Hypothalamus (tissue), 51 donors: ENCODE results near the gene TDRD7.
"Not testable (repeated sequence)": the region's sequence is repeated elsewhere in the genome, so short reads cannot be mapped to it uniquely, and the experiment has no call there.

Experiments
- DNase-seq, 51 donors: peaks; one replicate each; lab custom pipeline; 2025; lab: John Stamatoyannopoulos, UW

Gene TDRD7

DNA sequence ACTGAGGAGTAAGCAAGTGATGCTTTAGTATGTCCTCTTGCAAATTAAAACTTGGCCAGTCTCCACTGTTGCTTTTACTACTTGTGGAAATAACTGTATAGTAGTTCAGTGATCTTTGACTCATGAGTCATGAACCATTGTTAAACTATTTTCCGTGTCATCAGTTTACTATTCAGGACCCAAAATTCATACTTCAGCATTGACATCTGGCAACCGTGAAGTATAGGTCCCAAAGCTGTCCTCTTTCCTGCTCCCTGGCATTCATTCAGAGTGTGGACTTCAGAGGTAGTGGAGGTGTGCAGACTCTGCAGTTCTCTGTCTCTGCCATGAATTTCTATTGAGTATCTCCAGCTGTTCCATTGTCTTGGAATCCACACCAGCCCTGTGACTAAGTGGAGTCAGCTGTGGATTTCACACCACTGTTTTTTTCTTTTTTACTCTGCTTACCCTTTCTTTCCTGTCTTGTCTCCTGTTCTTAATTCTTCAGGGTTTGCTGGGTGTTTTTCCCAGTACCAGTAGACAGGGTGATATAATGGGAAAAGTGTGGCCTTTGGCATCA, 7.5 kb downstream of the TDRD7 start:
- no peak for DNase-seq

DNA sequence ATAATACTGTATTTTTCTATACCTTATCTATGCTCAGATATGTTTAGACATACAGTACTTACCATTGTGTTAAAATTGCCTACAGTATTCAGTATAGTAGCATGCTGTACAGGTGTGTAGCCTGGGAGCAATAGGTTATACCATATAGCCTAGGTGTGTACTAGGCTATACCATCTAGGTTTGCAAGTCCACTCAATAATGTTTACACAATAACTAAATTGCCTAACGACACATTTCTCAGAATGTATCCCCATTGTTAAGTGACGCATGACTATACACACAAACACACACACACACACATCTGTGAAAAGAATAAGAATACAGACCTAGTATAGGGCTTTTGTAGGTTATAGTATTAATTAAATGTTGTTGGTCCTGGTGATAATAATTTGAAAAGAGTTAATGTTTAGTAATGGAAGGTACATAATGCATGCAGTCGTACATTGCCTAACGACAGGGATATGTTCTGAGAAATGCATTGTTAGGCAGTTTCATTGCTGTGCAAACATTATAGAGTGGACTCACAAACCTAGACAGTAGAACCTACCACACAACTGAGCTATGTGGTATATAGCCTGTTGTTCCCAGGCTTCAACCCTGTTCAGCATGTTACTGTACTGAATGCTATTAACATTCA, 13.6 kb downstream of the TDRD7 start:
- no peak for DNase-seq

DNA sequence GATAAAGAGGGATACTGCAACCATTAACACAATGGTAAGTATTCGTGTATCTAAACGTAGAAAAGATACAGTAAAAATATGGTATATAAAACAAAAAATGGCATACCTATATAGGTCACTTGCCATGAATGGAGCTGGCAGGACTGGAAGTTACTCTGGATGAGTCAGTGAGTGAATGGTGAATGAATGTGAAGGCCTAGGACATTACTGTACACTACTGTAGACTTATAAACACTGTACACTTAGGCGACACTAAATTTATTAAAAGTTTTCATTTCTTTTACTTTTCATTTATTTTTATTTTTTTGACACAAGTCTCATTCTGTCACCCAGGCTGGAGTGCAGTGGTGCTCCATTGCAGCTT, 14.1 kb downstream of the TDRD7 start:
- no peak for DNase-seq

DNA sequence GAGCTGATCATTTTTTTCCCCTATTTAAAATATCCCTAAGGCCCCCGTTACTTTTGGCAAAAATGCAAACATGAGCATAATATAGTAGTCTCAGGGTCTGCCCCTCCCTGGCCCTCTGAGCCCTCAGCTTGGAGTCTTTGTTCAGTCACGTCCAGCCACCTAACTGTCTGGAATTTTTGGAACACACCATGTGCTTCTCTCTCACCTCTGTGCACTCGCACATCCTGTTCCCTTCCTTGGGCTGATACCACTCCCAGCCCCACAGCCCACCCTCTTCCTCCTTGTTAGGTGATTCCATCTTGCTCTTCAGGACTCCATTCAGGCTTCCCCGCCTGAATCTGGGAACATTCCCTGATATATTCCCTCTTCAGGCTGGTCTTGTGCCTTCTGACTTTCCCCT, 16.0 kb downstream of the TDRD7 start:
- DNase-seq: no peak

DNA sequence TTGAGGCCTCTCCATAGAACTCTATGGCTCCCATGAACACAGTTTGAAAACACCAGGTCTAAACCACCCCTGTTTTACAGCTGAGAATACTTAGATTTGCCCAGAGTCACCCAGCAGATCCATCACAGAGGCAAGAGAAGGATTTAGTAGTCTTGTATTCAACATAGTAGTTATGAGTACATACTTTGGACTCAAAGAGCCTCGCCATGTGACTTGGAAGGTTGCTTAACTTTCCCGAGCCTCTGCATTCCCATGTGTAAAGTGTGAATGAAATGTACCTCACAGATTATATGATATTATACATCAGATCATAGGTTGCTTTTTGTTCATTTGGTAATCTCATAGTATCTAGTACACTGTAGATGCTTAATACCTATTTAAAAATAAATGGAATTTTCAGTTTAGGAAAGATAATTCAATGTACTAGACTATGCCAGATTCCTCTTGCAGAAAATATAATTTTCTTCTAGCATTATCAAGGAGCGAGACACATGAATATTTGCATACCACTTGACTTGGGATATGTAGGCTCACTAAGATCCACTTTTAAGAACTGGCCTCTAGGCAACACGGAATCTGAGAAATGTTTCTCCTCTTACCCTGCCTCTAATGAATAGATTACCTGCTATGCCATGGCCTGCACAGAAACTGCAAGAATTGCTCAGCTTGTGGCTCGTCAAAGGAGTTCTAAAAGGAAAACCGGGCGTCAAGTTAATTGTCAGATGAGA, 18.6 kb downstream of the TDRD7 start:
- no peak for DNase-seq

DNA sequence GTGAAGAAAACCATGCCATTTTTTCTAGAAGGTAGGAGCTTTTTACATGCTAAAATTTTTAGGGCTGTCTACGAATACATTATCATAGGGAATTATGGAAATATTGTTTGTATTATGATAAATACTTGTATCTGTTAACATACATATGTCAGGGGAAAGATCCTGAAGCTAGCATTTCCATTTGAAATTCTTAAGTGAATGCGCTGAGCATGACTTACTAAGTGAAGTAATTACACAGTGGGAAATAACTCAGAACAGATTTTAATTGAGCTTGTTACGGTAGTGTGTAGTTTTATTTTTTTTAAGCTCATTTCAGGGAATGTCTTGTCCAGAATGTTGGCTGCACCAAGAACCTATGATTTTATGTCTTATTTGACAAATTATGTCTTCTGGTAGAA, 19.1 kb downstream of the TDRD7 start:
- DNase-seq: no peak

DNA sequence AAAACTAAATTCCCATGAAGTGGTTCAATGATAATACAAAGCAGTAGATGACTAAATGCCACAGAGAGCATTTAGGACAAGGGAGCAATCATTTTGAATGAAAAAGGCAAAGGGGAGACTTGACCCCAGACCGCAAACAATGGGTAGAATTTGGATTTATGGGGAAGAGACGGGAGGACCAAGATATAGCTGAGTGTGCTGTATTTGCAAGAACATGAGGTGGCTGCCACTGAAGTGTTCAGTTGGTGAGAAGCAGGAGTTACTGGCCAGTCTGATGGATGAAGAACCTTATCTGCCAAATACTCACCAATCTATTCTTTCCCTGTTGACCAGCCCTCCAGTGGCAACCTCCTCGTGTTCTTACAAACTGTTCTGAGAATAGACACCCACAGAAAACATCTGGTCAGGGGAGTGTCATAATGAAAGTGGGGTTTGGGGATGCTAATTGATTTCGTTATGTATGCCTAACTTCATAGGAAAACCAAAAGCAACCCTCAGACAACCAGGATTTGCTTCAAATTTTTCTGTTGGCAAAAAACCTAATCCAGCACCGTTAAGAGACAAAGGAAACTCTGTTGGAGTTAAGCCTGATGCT, 19.8 kb downstream of the TDRD7 start:
- DNase-seq: no peak

DNA sequence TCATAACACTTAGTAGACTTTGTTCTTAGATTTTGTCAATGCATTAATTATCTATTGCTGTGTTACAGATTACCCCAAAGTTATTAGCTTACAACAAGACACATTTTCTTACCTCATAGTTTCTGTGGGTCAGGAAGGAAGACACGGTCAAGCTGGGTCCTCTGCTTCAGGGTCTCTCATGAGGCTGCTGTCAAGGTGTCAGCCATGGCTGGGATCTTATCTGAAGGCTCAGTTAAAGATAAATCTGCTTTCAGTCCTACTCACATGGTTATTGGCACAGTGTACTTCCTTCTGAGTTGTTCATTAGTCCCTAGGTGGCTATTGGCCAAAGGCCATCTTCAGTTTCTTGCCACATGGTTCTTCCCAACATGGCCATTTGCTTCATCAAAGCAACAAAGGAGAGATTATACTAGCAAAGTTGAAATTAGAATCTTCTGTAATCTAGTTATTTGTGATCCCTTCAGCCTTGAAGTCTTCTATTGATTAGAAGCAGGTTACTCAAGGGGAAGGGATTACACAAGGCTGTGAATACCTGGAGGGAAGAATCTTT, 25.2 kb downstream of the TDRD7 start:
- DNase-seq: no peak

DNA sequence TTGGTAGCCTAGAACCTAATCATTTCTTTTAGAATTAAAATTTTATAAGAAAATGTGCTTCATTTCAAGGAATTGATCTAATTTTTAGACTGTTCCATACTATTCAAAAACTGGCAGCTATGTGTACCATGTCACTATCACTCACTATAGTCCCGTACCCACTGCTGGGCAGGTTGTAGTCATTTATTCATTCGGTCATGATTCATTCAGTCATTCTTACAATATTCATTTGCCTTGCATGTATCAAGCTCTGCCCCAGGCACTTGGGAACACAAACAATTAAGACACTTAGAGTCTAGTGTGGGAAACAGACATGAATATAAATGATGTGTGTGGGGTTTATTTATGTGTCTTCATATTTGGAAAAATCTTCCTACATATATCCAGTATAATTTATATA, 26.4 kb downstream of the TDRD7 start:
- DNase-seq: no peak

DNA sequence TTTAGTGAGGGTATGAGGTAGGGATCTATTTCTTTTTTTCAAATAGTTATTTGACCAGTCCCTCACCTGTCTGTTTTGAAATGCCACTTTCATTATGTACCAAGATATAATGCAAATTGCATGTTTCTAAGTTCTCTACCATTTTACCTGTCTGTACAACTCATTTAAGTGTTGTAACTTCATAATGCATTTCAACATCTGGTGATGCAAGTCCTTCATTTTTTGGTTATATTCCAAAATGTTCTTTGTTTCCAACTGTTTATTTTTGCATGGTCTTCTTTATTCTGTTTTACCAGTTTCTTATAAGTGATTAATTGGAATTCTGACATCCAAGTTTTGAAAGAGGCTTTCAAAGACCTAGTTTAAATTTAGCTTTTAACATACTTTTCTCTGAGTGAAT, 26.8 kb downstream of the TDRD7 start:
- no peak for DNase-seq

DNA sequence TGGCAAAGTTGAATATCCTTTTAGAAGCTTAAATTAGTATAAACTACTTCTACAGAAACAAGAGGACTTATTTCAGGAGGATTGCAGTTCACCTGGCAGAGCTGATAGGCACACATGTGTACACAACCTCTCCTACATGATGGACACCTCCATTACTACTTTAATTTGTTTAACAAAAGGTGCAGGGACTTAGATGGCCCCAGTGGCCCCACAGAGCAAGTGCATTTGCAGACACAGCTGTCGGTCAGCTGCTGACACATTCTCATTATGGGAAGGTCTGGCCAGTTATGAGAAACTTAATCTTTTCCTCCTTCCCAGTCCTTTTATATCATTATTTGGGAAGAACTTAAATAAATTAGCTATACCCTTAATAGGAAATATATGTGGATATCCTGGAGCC, 28.3 kb downstream of the TDRD7 start:
- no peak for DNase-seq

DNA sequence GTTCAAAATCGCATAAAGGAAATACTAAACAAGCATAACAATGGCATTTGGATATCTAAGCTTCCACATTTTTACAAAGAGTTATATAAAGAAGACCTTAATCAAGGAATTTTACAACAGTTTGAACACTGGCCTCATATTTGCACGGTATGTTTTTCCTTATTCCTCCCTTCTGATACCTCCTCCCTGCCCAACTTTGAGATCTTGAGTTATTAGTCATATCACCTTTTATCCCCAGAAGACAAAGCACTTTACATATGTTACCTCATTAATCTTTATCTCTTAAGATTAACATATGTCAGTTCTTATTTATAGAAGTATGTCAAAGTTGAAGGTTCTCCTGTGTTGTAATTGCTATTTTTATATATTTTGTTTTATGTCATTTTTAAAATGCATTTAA, 29.8 kb downstream of the TDRD7 start:
- DNase-seq: no peak

DNA sequence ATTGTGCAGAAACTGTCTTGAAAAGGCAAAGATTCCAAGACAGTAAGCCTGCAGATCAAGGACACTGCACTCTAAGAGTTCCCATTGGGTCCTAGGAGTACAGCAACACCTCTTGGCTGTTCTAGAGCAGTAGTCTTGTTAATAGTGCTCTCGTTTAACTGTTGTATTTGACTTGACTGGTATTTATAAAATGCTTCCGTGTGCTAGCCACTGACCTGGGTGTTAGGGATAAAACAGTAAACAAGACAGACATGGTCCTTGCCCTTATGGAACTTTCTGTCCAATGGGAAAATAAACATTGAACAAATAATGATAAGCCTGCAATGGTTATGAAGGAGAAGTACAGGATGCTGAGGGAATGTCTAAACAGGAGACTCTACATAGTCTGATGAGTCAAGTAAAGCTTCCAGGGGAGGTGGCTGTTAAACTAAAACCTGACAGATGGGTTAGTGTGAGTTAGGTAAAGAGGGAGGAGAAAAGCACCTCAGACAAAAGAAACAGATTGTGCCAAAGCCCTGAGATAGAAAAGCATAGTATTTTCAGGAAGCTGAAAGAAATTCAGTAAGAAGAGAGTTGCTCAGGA, 33.3 kb downstream of the TDRD7 start:
- no peak for DNase-seq

DNA sequence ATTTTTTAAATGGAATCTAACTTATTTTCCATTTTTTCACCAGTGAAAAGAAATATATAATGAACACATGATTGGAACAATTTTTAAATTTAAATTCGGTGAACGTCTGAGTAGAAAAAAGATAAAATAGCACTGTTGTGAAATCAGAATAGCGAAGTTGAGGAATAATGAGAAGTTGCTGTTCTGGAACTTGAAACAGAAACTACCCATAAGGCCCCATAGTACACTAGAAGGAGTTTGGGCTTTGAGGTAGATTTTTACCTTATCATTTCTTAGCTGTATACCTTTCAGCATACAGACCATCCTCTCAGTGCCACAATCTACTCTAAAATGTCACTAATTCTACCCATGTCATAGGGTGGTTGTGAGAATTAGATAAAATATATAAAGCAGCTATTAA, 35.1 kb downstream of the TDRD7 start:
- no peak for DNase-seq

DNA sequence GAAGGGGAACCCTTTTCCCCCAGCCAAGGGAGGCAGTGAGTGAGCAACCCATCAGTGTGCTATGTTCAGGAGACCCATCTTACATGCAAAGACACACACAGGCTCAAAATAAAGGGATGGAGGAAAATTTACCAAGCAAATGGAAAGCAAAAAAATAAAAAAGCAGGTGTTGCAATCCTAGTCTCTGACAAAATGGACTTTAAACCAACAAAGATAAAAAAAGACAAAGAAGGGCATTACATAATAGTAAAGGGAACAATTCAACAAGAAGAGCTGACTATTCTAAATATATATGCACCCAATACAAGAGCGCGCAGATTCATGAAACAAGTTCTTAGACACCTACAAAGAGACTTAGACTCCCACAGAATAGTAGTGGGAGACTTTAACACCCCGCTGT, 41.7 kb downstream of the TDRD7 start:
- DNase-seq: not testable (repeated sequence)

DNA sequence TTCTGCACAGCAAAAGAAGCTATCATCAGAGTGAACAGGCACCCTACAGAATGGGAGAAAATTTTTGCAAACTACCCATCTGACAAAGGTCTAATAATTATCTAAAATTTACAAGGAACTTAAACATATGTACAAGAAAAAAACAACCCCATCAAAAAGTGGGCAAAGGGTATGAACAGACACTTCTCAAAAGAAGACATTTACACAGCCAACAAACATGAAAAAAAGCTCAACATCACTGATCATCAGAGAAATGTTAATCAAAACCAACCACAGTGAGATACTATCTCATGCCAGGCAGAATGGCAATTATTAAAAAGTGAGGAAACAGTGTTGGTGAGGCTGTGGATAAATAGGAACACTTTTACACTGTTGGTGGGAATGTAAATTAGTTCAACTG, 44.9 kb downstream of the TDRD7 start:
- not testable (repeated sequence) for DNase-seq

DNA sequence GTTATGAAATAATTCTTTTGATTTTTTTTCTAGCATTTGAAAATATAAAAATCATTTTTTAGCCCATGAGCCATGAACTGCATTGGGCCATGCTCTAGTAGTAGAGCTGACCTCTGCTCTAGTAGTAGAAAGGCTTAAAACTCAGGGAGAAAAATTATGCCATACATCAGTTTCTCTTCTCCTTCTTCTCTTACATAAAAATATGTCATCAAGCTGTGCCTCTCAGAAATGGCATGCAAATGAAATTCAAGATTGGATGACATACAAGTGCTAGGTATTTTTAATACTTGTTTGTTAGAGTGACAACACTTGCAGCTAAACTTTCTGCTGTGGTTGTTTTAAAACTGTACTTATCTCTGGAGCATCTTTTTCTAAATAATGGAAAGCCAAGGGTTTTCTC, 47.4 kb downstream of the TDRD7 start:
- DNase-seq: no peak

DNA sequence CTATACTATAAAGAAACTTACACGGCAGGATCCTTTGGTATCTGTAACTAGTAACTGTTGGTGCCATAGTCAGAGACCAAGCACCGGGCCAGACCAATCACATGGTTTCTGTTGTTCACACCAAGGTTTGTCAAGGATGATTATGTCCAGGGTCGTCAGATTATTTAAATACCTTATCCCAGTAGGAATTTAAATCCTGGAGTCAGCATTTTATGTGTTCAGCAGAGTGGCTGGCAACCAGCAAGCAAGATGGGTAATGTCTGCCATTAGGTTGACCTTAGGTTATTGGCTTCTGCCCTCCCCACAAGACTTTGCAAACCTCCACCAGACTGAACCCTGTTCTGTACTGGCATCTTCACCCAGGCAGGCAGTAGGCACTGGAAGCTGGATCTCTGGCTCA, 50.3 kb downstream of the TDRD7 start:
- DNase-seq: no peak

DNA sequence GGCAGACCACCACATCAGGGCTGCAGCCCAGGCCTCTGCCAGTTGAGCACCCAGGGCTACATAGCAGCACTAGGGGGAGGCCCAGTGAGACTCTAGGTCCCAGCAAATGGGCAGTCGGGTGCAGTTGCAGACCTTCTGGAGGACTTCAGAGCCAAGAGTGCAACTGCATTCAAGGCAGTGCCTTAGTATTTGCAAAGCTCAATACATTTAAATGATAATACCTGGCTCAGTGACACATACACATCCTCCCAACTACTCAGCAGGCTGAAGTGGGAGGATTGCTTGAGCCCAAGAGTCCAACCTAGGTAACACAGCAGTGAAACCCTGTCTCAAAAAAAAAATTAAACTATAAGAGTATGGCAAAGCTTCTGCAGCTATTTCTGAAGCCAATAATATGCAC, 51.0 kb downstream of the TDRD7 start:
- DNase-seq: no peak

DNA sequence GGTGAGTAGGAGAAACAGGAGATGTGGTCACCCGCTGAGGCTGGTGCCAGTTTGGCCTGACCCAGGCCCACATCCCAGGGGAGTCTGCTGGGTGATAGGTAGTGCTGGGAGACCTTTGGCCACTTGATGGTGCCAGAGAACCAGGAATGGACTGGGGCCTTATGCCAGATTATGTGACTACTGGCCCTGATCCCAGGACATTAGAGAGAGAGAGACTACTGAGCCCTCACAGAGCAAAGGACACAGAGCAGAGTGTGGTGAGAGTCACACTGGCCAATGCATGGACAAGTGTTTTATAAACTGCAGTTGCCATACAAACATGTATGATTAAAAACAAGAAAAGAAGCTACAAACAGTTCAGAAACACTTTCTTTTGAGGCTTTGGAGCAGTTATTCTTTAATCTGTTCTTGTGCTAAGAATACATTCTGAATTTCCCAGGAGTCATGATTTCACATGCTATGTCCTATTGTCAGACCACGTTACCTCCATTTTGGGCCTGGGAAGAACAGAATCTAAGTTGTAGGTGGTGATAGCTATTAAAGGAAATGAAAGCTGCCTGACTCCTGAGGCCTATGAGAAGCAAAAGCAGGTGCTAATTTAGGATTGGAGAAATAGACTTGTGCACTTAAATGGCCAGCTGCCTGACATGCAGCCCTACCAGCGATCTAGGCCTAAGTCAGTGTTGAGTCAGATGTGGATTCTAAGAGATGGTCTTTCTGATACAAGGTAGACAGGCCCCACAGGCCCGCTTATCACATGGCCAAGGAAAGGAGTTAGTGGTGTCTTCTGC, 57.0 kb downstream of the TDRD7 start:
- peak in 50 of 51 donors; percentile 5 to 91 (median 66) for DNase-seq

DNA sequence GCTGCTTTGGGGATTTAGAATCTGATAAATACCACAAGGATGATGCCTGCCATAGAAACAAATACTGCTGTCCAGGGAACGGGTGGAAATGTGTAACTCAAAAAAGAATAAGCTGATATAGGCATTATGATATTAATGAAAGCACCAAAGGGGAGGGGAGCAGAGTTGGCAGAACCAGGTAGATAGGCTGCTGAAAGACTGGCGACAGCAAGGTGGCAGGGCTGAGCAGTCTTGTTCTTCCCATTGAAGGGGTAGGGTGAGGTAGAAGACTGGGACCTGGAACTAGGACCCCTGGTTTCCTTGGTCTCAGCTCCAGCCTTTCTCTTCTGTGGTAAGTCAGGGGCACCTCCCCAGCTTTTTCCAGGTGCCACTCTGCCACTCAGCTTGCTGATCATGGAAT, 58.2 kb downstream of the TDRD7 start:
- DNase-seq: peak in 16 of 51 donors; percentile 0 to 34 (median 9)
